Skeletal muscle cell (primary cell): ENCODE results near the gene ESR2.
"Not testable (repeated sequence)": the region's sequence is repeated elsewhere in the genome, so short reads cannot be mapped to it uniquely, and the experiment has no call there.

Experiments used
- DNase-seq: peaks from one replicate; pipeline ENCODE4 v3.0.0-alpha.2; 2010; ENCODE audit warnings: low read depth
- H3K4me3 ChIP-seq: 2 replicates; pipeline ENCODE4 v1.5.1; 2011; ENCODE audit warnings: low read depth, mild to moderate bottlenecking, control low read depth, low read length, moderate library complexity

Gene ESR2

DNA sequence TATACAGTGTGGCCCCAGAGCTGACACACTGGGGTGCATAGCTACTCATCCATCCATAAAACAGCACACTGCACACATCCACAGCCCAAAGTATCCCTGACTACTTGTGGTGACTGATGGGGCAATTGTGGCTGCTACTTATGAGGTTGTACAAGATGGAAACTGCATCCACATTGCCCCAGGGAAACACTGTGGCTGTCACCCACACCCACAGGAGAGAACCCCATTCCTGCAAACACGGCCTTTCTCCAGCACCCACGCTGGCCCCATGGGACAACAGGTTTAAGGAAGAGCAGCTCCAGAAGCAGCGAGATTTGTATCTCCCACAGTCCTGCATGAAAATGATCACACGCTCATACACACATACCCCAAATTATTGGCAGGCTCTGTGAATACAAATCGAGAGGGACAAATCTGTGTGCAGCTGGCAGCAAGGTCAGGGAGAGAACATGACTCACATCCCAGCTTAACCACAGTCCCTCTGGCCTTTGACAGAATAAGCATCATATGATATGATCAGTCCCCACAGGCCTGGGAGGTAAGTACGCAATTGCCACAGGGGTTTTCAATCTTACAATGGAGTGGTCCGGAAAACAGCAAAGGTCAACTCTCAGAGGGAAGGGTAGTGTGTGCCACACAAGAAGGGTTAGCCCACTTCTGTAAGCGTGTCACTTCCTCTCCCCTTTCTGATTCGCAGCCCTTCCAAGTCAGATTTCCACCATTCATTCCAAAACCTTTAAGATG, 61.9 kb downstream of the ESR2 start:
- no peak overlapping the region for H3K4me3 ChIP-seq
- peak; percentile 94 for DNase-seq

DNA sequence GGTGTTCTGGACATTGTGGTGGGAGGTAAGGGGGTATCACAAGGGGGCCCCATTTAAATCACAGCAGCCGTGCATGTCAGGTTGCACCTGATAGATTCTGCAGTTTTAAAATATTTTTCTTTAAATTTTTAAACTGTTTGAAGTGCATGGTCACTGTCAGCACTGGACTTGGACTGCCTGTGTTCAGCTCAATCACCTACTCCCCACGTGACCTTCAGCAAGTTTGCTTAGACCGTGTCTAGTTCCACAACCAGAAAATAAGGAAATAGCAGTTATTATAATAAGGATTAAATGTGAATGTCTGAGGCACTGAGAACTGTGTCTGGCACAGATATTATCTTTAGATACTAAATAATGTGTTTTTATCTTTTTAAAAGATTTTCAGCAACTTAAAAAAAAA, 64.7 kb downstream of the ESR2 start:
- no peak overlapping the region for H3K4me3 ChIP-seq
- no peak for DNase-seq

DNA sequence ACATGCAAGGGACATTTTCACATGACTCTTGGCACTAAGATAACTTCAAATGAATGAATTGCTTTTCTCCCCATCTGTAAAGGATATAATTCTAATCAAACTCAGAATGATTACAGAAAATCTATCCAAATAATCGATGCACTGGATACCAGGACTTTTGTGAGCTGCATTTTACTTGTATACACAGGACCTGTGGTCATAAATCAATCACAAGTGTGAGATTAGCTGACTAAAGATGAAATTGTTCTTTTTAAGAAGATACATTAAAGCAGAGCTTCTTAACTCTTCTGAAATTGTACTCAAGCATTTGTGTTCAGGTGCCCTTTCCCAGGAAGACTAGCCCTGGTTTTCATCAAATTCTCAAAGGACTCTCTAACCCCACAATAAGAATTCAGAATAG, 66.3 kb downstream of the ESR2 start:
- DNase-seq = no peak
- no peak overlapping the region for H3K4me3 ChIP-seq

DNA sequence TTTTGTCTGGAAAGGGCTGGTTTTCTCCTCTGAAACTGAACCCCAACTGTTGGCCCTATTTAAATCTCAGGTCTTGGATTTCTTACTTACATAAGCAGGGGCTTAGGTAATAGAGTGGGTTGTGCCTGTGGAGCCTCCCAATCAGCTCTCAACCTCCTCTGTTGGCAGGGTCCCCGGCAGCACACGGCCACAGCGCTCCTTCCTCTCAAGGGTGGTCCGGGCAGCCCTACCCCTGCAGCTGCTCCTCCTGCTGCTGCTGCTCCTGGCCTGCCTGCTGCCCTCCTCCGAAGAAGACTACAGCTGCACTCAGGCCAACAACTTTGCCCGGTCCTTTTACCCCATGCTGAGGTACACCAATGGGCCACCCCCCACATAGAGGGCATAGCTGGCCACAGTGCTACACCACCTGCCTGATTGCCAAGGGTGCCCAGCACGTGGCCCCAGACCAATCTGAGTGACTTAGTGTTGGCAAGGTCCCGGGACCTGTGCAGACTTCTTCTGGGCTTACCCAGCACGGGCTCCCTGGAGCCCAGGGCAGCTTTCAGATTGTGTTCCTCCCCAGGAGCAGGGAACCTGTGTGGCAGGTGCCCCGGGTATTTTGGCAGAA, 68.9 kb downstream of the ESR2 start:
- no peak overlapping the region for H3K4me3 ChIP-seq
- DNase-seq = no peak

DNA sequence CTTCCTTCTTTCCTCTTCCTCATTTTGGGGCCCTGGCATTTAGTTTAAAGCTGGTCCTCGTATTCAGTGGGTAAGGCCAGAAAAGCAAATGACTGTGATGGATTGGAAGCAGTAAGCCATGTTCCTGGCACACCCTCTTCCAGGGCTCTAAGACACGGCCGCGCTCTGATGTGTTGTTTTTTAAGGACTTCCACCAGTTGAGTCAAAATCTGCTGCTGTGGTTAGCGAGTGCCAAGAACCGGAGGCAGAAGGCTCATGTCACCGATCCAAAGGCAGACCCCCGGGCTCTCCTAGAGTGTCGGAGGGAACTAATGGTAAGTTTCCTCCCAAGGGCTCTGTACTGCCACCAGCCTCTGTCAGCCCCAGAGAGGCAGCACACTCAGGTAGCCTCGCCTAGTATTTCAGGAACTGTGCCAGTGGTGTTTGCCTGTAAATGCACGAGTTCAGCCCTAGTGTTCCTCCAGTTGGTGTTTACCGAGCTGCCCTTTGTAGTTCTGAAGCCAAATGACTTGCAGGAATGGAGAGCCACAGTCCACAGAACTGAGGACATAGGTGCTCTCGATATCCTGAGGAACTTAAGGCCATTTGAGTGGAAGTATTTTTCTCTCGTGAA, 72.7 kb downstream of the ESR2 start:
- DNase-seq = no peak

DNA sequence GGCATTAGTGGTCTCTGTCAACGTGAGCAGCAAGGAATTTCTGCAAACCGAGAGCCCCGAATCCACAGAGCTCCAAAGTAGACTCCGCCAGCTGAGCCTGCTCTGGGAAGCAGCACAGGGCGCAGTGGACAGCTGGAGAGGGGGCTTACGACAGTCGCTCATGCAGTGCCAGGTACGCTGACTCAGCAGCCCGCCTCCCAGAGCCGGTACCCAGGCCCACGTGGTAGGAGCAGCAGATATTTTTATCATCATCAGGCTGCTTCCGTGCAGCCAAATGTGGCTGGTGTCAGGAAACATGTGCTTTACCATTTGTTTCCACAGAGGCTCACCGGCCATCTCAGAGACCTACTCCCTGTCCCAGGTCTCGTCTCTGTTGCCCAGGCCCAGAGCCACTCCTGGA, 73.7 kb downstream of the ESR2 start:
- H3K4me3 ChIP-seq = no peak overlapping the region
- no peak for DNase-seq

More for the DNA sequence above, 72.7 kb downstream of the ESR2 start:
- no peak overlapping the region for H3K4me3 ChIP-seq

DNA sequence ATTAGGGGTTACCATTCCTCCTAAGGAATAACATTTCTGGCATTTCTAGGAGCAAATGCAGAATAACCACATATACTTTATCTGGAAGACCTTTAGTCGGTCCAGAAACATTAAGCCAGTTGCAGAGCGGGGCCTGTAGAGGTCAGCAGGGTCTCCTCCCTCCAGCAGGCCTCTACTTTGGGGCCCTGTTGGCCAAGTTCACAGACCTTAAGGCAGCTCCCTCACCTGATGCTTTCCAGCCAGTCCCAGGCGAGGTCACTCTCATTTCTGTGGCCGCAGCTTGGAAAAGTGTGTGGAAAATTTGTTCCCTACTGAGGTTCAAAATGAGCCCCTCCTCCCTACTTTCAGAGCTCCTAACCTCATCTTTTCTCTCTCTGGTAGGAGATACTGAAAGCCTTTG, 74.1 kb downstream of the ESR2 start:
- DNase-seq = no peak
- H3K4me3 ChIP-seq = no peak overlapping the region

DNA sequence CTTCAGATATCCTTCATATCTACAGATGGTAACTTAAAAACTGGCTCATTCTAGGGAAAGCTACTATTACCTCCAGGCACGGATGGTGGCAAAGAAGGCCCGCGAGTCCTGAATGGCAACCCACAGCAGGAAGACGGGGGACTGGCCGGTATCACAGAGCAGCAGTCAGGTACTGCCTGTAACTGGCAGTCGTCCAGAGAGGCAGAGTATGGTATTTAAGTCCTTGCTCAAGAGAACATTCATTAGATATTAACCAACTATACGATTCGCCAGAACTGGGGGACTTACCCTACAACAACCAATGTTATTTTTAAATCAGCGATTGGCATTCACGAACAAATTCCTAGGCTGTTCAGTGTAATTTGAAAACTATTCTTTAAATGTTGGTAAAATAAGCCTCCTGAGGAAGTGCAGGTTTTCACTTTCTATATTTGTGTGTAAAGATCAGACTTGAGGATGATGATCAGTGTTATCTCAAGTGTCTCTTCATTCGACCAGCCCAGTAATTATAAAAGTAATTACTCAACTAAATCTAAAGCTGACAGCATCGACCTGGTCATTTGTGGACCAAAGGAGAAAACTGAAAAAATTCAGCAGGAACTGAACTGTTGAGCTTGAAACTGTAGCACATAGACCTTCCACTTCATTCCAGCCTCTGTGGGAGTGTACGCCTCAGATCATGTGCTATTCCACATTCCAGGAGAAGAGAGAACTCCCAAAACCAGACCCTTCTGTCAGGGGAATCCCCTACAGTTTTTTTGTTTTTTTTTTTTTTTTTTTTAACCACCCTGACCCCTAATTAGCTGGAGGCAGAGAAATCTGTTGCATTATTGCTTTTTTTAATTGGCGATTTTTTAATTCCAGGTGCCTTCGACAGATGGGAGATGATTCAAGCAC, 75.6 kb downstream of the ESR2 start:
- no peak for DNase-seq
- H3K4me3 ChIP-seq = no peak overlapping the region

DNA sequence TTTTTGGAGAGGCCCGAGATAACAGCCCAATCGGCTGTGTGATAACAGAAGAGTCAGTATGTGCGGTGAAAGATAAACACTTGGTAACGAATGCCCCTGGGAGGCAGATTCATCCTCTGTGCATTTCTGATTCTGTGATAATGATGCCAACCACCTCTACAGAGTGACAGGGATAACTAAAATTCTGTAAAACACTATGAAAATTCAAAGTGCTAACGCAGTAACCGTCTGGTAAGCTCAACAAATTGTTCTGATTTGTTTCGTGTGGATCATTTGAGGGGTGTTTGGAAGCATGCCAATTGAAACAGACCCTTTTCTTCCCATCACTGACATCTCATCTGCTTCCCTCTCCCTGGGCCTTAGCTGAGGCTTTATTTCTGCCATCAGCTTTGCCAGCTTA, 76.3 kb downstream of the ESR2 start:
- DNase-seq = no peak
- no peak overlapping the region for H3K4me3 ChIP-seq

DNA sequence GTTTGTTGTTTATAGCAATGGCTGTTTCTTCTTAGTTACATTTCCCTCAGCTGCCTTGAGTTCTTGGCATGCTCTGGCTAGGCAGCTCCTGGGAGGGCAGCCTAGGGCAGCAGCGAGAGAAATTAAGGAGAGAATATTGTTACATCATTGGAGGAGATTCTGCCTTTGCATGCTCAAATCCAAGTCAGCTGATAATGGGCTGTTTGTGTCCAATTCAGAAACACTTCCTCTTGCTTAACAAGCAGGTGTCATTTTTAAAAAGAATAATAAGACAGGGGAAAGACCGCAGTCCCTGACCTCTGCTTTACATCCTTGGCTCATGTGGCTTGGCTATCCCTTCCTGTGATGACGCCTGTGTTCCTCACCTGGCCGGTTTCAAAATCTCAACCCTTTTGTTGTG, 76.9 kb downstream of the ESR2 start:
- H3K4me3 ChIP-seq = no peak overlapping the region
- no peak for DNase-seq

DNA sequence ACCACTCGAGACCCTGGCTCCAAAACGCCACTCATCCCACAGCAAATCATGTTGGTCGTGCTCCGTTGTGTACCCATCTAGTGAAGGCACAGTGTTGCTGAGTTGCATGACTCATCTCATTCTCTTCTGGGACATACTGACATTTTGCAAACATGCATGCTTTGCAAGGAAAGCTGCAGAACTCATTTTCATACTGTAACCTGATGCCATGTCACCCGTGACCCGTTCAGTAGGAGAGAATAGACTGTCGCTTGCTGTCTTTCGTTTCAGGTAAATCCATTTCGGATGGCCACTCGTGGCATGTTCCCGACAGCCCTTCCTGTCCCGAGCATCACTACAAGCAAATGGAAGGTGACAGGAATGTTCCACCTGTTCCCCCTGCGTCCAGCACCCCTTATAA, 78.2 kb downstream of the ESR2 start:
- H3K4me3 ChIP-seq = no peak overlapping the region
- DNase-seq = no peak

DNA sequence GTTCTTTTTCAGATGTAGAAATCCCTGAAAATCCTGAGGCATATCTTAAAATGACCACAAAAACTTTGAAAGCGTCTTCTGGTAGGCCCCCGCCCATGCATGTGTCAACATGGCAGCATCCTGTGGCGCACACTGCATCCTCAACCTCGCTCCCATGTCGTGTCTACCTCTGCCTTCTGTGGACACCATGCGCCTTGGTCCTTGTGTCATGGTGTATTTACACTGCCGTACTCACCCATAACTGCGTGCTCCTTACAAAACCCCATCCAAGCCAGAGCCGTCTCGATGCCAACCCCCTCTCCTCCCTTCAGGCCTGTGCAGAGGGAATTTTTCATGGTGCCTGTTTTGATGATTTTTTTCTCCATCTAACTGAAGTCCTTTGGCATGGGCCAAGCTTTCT, 78.9 kb downstream of the ESR2 start:
- H3K4me3 ChIP-seq = no peak overlapping the region
- no peak for DNase-seq

DNA sequence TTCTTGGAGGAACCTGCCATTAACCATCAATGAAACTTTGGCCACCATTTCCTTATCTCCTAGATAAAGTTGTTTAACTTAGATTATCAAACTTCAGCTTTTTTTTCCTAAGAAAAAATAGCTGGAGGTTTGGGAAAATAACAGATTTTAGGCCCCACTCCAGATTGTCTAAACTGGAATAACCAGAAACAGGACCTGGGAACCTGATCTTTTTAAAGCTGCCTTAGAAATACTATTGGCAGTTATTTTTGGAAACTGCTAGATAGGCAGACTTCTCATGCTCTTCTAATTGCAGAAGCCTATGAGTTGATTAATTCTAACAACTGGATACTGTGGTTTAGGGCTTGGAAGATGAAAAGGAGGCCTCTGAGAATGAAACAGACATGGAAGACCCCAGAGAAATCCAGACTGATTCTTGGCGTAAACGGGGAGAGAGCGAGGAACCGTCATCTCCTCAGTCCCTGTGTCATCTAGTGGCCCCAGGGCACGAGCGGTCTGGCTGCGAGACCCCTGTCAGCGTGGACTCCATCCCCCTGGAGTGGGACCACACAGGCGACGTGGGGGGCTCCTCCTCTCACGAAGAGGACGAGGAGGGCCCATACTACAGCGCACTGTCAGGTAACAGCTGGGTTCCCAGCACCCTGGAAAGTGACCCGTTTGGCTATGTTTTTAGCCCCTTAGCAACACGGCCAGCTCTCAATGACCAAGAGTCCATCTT, 80.2 kb downstream of the ESR2 start:
- no peak for DNase-seq
- H3K4me3 ChIP-seq = no peak overlapping the region

DNA sequence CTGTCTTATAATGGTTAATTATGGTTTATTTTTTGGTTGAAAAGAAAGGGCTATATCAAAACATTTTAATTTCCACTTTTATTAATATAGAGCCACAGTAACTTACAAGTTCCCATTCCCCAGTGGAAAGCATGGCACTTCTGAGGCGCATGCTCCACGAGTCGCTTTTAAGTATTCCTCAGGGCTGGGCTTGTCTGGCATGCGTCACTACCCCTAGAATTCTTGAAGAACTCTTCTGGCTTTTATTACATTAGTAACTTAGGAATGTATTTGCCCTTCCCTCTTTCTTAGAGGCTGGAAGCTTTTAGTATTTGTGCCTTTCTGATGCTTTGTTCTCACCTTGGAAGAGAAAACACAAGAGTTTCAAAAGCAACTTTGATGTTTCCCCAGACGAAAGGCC, 81.1 kb downstream of the ESR2 start:
- DNase-seq = no peak
- H3K4me3 ChIP-seq = no peak overlapping the region

DNA sequence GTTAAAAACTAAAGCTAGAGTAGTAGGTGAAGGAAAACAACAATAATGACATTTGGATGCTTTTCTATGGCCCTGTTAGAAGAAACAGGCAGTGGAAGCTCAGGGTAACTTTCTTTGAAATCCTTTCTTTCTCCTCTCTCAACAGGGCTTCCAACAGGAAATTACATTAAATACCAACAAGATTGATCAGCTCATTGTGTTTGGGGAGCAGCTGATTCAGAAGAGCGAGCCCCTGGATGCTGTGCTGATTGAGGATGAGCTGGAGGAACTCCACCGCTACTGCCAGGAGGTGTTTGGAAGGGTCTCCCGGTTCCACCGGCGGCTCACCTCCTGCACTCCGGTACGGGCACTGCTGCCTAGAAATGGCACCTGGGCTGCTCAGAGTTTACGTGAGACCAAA, 81.5 kb downstream of the ESR2 start:
- no peak overlapping the region for H3K4me3 ChIP-seq
- DNase-seq = no peak

DNA sequence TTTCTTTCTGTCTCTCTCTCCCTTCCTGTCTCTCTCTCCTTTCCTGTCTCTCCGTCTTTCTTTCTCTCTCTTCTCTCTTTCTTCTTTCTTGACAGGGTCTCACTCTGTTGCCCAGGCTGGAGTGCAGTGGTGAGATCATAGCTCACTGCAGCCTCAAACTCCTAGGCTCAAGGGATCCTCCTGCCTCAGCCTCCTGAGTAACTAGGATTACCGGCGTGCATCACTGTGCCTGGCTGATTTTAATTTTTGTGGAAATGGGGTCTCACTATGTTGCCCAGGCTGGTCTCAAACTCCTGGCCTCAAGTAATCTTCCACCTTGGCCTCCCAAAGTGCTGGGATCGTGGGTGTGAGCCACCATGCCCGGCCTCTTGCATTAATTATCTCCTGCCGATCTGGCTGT, 83.3 kb downstream of the ESR2 start:
- DNase-seq, H3K4me3 ChIP-seq: not testable (repeated sequence)

DNA sequence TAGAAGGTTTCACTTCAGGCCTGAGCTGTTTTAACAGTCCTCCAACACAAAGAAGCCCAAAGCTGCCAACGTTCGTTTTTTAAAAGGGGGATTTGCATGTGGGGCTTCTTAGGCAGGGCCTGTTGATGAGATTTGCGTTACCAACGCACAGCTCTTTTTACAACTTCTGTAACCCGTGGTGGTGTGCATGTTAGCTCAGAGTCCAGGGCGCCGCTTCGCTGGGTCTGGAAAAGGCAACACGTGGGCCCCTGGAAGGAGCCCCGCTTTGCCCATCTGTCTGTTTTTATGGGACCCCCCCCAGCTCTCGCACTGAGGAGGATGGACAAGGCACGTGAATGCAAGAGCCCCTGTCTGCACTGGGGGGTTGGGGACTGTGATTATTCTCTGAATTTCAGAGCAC, 84.0 kb downstream of the ESR2 start:
- no peak overlapping the region for H3K4me3 ChIP-seq
- DNase-seq = no peak

DNA sequence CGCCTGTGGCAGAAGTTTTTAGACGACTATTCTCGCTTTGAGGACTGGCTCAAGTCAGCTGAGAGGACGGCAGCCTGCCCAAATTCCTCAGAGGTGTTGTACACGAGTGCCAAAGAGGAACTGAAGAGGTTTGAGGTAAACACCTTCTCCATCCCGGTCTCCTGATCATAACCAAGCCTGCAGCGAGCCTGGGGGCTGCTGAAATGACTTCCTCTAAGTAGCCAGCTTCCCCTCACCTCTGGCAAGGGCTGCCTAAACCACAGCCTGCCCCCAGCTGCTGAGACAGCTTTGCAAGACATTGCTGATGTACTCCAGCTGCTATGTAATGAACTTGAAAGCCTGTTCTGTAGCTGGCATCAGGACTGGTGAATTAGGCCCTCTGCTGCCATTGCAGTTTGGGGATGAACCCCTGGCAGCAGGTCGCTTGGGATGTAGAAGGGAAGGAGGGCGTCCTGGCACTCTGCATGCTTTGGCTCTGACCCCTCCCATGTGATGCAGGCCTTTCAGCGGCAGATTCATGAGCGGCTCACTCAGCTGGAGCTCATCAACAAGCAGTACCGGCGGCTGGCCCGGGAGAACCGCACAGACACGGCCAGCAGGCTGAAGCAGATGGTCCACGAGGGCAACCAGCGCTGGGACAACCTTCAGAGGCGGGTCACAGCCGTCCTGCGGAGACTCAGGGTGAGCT, 84.6 kb downstream of the ESR2 start:
- H3K4me3 ChIP-seq = no peak overlapping the region

DNA sequence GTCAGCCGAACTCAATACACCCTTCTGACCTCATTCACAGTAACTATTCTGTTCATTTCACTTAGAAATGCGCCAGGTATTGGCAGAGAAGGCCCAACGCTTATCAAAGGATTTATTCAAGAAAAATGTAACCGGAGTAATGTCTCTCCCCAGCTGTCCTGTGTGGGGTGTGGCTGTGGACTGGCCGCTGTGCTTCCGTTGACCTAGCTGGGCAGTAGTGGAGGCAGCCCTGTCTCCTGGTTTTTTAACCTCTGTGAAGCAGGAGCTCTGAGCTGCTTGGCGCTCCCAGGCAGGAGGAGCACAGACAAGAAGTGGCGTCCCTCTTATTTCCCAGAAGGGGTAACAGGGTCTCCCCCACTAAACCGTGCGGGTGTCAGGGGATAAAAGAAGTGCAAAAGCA, 85.2 kb downstream of the ESR2 start:
- no peak for DNase-seq
- H3K4me3 ChIP-seq = no peak overlapping the region

More for the DNA sequence above, 84.6 kb downstream of the ESR2 start:
- no peak for DNase-seq
